Colonic mucosa (tissue), 4 donors: ENCODE measurements around the gene SLC8A1. TPM values are rescaled to one million over a fixed set of nuclear protein-coding genes. Genes with fewer than 3 reads are reported as not detected.

Experiments used
- DNase-seq: peaks from one replicate; pipeline ENCODE4 v3.0.0-alpha.2; 2020
- H3K27ac ChIP-seq: fragments of 200-600 bp; one replicate; pipeline ENCODE4 v1.8.0; 2021
- H3K27me3 ChIP-seq: fragments of 200-600 bp; one replicate; pipeline ENCODE4 v1.8.0; 2021
- H3K36me3 ChIP-seq: fragments of 200-600 bp; one replicate; pipeline ENCODE4 v1.8.0; 2021
- H3K4me1 ChIP-seq: fragments of 200-600 bp; one replicate; pipeline ENCODE4 v1.8.0; 2021; ENCODE audit warnings: mild to moderate bottlenecking
- H3K4me3 ChIP-seq: fragments of 200-600 bp; one replicate; pipeline ENCODE4 v1.8.0; 2021
- H3K9ac ChIP-seq, 2 donors: one replicate each; pipeline ENCODE4 v1.7.0; 2013; ENCODE audit warnings: control low read depth in 2 of 2, low read depth in 2 of 2, low read length in 2 of 2
- H3K9me3 ChIP-seq: fragments of 200-600 bp; one replicate; pipeline ENCODE4 v1.8.0; 2021
- intact Hi-C: fragments of 100-400 bp; cut with DNase I; formaldehyde crosslinking; loops from one replicate; pipeline ENCODE4 v1.14.1; 2022
- total RNA-seq, 2 donors: library from RNA; stranded (reverse); fragmentation: NEBNext Ultra II Directional in 1 of 2; extraction: Animal tissue kit (Norgen Biotek cat#: 25700) in 1 of 2; gene quantifications; one replicate each; pipeline ENCODE4 v1.2.1, GENCODE V29; 2021
- TF ChIP-seq, protein P1 (sequence below): fragments of 200-600 bp; IDR thresholded peaks from one replicate; pipeline ENCODE4 v1.8.0; 2022; ENCODE audit warnings: antibody characterized with exemption, mild to moderate bottlenecking
- donor health status: healthy.
- donor health status: DM: no; HTN: no; CAD: no.
- donor health status: DM: no; HTN: no; CAD: no.

Gene SLC8A1
- total RNA-seq, 2 donors from 2014 or later, result 4.1 to 25.5 TPM

DNA sequence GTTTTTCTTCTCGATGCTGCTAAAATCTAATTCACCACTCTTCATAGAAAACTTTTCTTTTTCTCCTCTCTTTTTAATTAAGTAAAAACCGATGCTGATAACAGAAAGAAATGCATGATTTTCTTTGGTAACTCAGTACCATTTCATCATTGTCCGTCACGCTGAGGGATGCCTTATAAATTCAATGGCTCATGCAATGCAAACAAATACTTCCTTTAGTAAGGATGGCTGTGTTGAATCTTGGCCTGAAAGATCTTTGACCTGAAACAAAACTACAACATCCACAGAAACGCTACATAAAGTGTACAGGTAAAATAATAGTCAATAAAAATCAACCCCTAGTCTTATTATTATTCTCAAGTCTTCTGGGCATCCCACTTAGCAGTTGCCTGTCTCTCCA lies 261.4 kb downstream of the SLC8A1 start:
- no peaks in the 10 kb centered on the region for H3K4me1 ChIP-seq
- TF ChIP-seq, protein P1, sequence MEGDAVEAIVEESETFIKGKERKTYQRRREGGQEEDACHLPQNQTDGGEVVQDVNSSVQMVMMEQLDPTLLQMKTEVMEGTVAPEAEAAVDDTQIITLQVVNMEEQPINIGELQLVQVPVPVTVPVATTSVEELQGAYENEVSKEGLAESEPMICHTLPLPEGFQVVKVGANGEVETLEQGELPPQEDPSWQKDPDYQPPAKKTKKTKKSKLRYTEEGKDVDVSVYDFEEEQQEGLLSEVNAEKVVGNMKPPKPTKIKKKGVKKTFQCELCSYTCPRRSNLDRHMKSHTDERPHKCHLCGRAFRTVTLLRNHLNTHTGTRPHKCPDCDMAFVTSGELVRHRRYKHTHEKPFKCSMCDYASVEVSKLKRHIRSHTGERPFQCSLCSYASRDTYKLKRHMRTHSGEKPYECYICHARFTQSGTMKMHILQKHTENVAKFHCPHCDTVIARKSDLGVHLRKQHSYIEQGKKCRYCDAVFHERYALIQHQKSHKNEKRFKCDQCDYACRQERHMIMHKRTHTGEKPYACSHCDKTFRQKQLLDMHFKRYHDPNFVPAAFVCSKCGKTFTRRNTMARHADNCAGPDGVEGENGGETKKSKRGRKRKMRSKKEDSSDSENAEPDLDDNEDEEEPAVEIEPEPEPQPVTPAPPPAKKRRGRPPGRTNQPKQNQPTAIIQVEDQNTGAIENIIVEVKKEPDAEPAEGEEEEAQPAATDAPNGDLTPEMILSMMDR, result no peak
- H3K36me3 ChIP-seq, result no peaks in the 10 kb centered on the region
- H3K27me3 ChIP-seq, result no peaks in the 10 kb centered on the region
- no peaks in the 10 kb centered on the region for H3K9me3 ChIP-seq
- intact Hi-C loops, result no loop called here
- no peak overlapping the region for H3K9ac ChIP-seq
- H3K27ac ChIP-seq, result no peak overlapping the region
- no peak overlapping the region for H3K4me3 ChIP-seq
- no peak for DNase-seq

- Histone ChIP-seq H3K4me3 (no peak overlapping the region), H3K27me3 (no peaks in the 10 kb centered on the region), H3K27ac (no peak overlapping the region), H3K36me3 (no peaks in the 10 kb centered on the region), H3K9ac (no peak overlapping the region), H3K4me1 (no peaks in the 10 kb centered on the region), H3K9me3 (no peaks in the 10 kb centered on the region)
- intact Hi-C loops, result no loop called here
- no peak for DNase-seq
- TF ChIP-seq, protein P1, result no peak
These were observed 262.0 kb downstream of the SLC8A1 start for GRCh38 chr2:40189881-40190280.

GRCh38 chr2:40187054-40187453 lies 264.8 kb downstream of the SLC8A1 start:
- no peak overlapping the region for H3K4me3 ChIP-seq
- no peaks in the 10 kb centered on the region for H3K4me1 ChIP-seq
- no peak overlapping the region for H3K9ac ChIP-seq
- H3K27ac ChIP-seq, result no peak overlapping the region
- intact Hi-C loops, result no loop called here
- H3K9me3 ChIP-seq, result no peaks in the 10 kb centered on the region
- no peaks in the 10 kb centered on the region for H3K27me3 ChIP-seq
- DNase-seq, result no peak
- TF ChIP-seq, protein P1, result no peak
- H3K36me3 ChIP-seq, result no peaks in the 10 kb centered on the region

DNA sequence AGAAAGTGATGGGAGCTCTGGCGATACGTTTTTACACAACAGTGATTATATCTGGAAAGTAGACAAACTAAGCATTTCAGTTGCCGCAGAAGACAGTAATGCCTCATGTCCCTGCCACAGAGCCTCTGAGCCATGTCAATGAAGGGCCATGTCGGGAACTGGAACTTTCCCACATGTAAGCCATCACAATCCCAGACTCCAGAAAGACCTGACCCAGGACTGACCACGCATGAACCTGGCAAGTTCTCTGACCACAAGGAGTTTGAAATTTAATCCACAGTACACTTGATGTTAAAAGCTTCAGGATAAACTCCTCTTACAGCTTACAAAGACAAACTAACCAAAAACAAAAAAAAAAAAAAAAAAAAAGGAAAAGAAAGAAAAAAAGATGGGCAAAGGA lies 267.3 kb downstream of the SLC8A1 start:
- no peak for DNase-seq
- Histone ChIP-seq H3K27me3 (no peaks in the 10 kb centered on the region), H3K9ac (no peak overlapping the region), H3K36me3 (no peaks in the 10 kb centered on the region), H3K4me1 (no peaks in the 10 kb centered on the region), H3K9me3 (no peaks in the 10 kb centered on the region), H3K4me3 (no peak overlapping the region), H3K27ac (no peak overlapping the region)
- intact Hi-C loops, result no loop called here
- TF ChIP-seq, protein P1, result no peak

- Histone ChIP-seq H3K36me3 (no peaks in the 10 kb centered on the region), H3K9me3 (no peaks in the 10 kb centered on the region), H3K27me3 (no peaks in the 10 kb centered on the region), H3K27ac (no peak overlapping the region), H3K4me1 (no peaks in the 10 kb centered on the region), H3K4me3 (no peak overlapping the region), H3K9ac (no peak overlapping the region)
- TF ChIP-seq, protein P1, result no peak
- no peak for DNase-seq
- intact Hi-C loops, result no loop called here
These were observed 270.0 kb downstream of the SLC8A1 start for GRCh38 chr2:40181855-40182254.

DNA sequence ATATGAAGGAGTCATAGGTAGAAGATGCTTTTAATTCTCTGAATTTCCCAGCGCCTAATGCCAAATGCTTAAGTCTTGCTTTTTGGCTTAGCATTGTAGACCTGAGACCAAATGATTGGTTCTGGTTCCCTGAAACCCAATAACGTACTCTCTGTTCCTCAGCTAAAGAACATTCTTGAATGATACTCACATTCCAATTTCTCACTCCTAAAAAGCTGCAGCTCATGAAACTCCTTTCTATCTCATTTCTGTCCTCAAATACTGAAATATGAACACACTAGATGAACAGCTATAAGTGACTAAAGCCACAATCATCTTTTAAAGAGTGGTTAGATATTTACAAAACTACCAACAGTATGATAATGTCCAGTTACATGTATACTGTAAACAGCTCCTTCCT lies 272.1 kb downstream of the SLC8A1 start:
- no peaks in the 10 kb centered on the region for H3K36me3 ChIP-seq
- intact Hi-C loops, result no loop called here

More for the DNA sequence above, 272.1 kb downstream of the SLC8A1 start:
- no peak for DNase-seq
- no peak overlapping the region for H3K27ac ChIP-seq
- no peaks in the 10 kb centered on the region for H3K9me3 ChIP-seq
- H3K4me1 ChIP-seq, result no peaks in the 10 kb centered on the region
- no peak overlapping the region for H3K9ac ChIP-seq
- no peak overlapping the region for H3K4me3 ChIP-seq
- TF ChIP-seq, protein P1, result no peak
- no peaks in the 10 kb centered on the region for H3K27me3 ChIP-seq
